Progenitor cell of endocrine pancreas (in vitro differentiated cells): ENCODE data around the gene WBP2NL. TPM values are rescaled to one million over a fixed set of nuclear protein-coding genes. Genes with fewer than 3 reads are reported as not detected.

ENCODE experiments used
- DNase-seq: peaks from one replicate; pipeline ENCODE4 v3.0.0; 2021; ENCODE audit warnings: low spot score; ENCODE audit not compliant: unreplicated experiment
- H3K27ac Mint-ChIP-seq: 2 replicates; pipeline ENCODE4 v1.8.0; 2021; ENCODE audit warnings: mild to moderate bottlenecking, moderate library complexity, mixed read lengths
- H3K27me3 Mint-ChIP-seq: 2 replicates; pipeline ENCODE4 v1.8.0; 2021; ENCODE audit warnings: mixed read lengths
- H3K36me3 Mint-ChIP-seq: 2 replicates; pipeline ENCODE4 v1.8.0; 2022; ENCODE audit warnings: mixed read lengths; ENCODE audit not compliant: insufficient read depth
- H3K4me1 Mint-ChIP-seq: 2 replicates; pipeline ENCODE4 v1.8.0; 2021; ENCODE audit warnings: low read depth, mixed read lengths
- H3K4me3 Mint-ChIP-seq: 2 replicates; pipeline ENCODE4 v1.8.0; 2021; ENCODE audit warnings: low read depth, mild to moderate bottlenecking, moderate library complexity, mixed read lengths
- H3K9me3 Mint-ChIP-seq: 2 replicates; pipeline ENCODE4 v1.8.0; 2021; ENCODE audit warnings: low read depth, mixed read lengths
- CTCF ChIP-seq: fragments of 200-600 bp; sonication (generic); IDR thresholded peaks from one replicate; pipeline ENCODE4 v1.5.0; 2021; ENCODE audit warnings: antibody characterized with exemption, mild to moderate bottlenecking; ENCODE audit not compliant: unreplicated experiment
- total RNA-seq: library from RNA; stranded (reverse); gene quantifications from 2 replicates; pipeline ENCODE4 v1.2.1, GENCODE V29; 2021

WBP2NL gene
- total RNA-seq, 1 donor from 2014 or later, result not detected

GRCh38 chr22:42064629-42065028, 66.0 kb downstream of the WBP2NL start:
- H3K27me3 Mint-ChIP-seq, result no peaks in the 10 kb centered on the region
- H3K36me3 Mint-ChIP-seq, result peaks cover 11% of the 10 kb centered on the region
- no peaks in the 10 kb centered on the region for H3K9me3 Mint-ChIP-seq
- no peak for TF ChIP-seq CTCF
- no peak overlapping the region for H3K27ac Mint-ChIP-seq
- no peak overlapping the region for H3K4me3 Mint-ChIP-seq
- no peaks in the 10 kb centered on the region for H3K4me1 Mint-ChIP-seq
- no peak for DNase-seq

GRCh38 chr22:42065438-42066125, 67.0 kb downstream of the WBP2NL start:
- Mint-ChIP-seq H3K27me3 (no peaks in the 10 kb centered on the region), H3K36me3 (peaks cover 9% of the 10 kb centered on the region), H3K27ac (no peak overlapping the region), H3K9me3 (no peaks in the 10 kb centered on the region), H3K4me3 (no peak overlapping the region), H3K4me1 (peaks cover 4% of the 10 kb centered on the region)
- DNase-seq, result no peak
- TF ChIP-seq CTCF, result no peak

DNA sequence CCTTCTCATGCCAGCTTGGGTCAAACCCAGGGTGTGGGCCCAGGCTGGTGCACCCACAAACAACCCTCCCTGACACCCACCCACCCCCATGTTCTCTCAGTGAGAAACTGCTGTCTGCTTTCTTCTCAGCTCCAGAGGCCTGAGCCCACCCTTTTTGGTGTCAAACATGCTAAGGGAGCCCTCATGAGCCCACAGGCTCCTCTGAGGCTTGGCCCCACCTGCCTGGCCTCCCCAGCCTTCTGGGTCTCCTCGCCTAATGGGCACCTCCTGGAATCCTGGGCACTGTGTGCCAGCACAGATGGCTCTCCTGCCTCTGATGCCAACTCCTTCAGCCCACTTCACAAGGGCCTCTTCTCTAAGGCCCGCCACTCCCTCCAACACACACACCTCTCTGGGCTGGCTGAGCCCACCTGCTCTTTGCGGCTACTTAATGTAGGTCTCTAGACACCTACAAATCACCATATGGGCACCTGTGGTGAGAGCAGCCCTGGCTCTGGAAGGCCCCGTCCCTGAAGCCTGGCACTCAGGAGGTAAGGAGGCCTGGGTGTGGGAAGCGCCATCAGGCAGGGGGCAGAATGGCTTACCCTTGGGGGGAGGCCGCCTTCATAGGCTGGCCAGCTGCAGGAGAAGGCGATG, 67.7 kb downstream of the WBP2NL start:
- DNase-seq, result no peak
- no peak for TF ChIP-seq CTCF
- no peak overlapping the region for H3K4me3 Mint-ChIP-seq
- H3K36me3 Mint-ChIP-seq, result peaks cover 9% of the 10 kb centered on the region
- H3K9me3 Mint-ChIP-seq, result no peaks in the 10 kb centered on the region
- H3K4me1 Mint-ChIP-seq, result peaks cover 4% of the 10 kb centered on the region
- no peak overlapping the region for H3K27ac Mint-ChIP-seq
- no peaks in the 10 kb centered on the region for H3K27me3 Mint-ChIP-seq

- Mint-ChIP-seq H3K4me3 (no peak overlapping the region), H3K4me1 (peaks cover 4% of the 10 kb centered on the region), H3K27me3 (no peaks in the 10 kb centered on the region), H3K36me3 (peaks cover 9% of the 10 kb centered on the region), H3K27ac (no peak overlapping the region), H3K9me3 (no peaks in the 10 kb centered on the region)
- TF ChIP-seq CTCF, result no peak
- no peak for DNase-seq
Measured at GRCh38 chr22:42066937-42067336, 68.3 kb downstream of the WBP2NL start.

GRCh38 chr22:42067671-42068251, 69.2 kb downstream of the WBP2NL start:
- no peak for TF ChIP-seq CTCF
- Mint-ChIP-seq H3K4me1 (peaks cover 5% of the 10 kb centered on the region), H3K36me3 (peaks cover 9% of the 10 kb centered on the region), H3K27me3 (peaks cover 2% of the 10 kb centered on the region), H3K4me3 (no peak overlapping the region), H3K9me3 (no peaks in the 10 kb centered on the region), H3K27ac (no peak overlapping the region)
- no peak for DNase-seq
